GM18870 (cell line): ENCODE results near the gene SLC17A4.
"Not testable (repeated sequence)": the region's sequence is repeated elsewhere in the genome, so short reads cannot be mapped to it uniquely, and the experiment has no call there.

Source experiments
- ATAC-seq: cut with Tn5 transposase; IDR thresholded peaks from one replicate; pipeline ENCODE4 v1.9.1; 2021; ENCODE audit warnings: moderate library complexity; ENCODE audit not compliant: unreplicated experiment

The SLC17A4 gene

GRCh38 chr6:25748601-25749517, 5.7 kb upstream of the SLC17A4 start:
- not testable (repeated sequence) for ATAC-seq

- no peak for ATAC-seq
Measured at GRCh38 chr6:25749837-25750236, 4.7 kb upstream of the SLC17A4 start.

GRCh38 chr6:25750906-25751305, 3.6 kb upstream of the SLC17A4 start:
- no peak for ATAC-seq

DNA sequence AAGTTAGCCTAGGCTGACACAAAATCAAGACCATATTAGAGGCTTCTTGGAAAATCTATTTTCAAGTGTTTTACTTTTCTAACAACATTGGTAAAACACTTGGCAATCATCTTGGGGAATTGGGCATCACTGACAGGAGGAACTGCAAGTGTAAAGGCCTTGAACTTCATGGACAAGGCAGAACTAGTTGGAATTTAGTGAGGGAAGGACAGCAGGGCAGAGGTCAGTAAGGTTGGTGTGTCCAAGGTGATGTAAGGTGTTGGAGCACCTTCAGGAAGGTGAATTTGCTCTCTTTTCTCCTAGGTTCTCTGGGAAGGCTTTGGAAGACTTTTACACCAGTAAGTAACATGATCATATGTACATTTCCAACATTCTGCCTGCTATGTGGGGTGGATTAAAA, 1.5 kb upstream of the SLC17A4 start:
- ATAC-seq: no peak

DNA sequence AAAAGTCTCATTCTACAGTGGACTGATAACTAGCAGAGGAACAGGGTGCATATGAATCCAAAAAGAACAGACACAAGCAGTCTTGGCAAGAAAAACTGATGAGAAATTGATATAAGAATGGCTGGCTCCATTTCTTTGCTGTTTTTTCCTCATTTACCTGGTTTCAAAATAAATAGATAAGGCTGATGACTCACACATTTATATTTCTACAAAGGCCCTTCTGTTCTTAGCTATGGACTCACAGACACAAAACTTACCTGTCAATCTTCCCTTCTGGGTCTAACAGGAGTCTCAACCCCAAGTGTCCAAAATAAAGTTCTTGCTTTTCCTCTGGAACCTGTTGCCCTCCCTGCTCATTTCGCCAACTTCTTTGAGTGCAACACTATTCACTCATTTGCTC, 941 bp downstream of the SLC17A4 start:
- no peak for ATAC-seq

- no peak for ATAC-seq
Measured at GRCh38 chr6:25756382-25757363, 2.1 kb downstream of the SLC17A4 start.

GRCh38 chr6:25757936-25758642, 3.5 kb downstream of the SLC17A4 start:
- no peak for ATAC-seq

- ATAC-seq: no peak
Measured at GRCh38 chr6:25764611-25765010, 10.1 kb downstream of the SLC17A4 start.

GRCh38 chr6:25768566-25768965, 14.0 kb downstream of the SLC17A4 start:
- no peak for ATAC-seq

GRCh38 chr6:25769983-25770382, 15.4 kb downstream of the SLC17A4 start:
- ATAC-seq: no peak

- ATAC-seq: no peak
Measured at GRCh38 chr6:25774120-25774715, 19.7 kb downstream of the SLC17A4 start.

DNA sequence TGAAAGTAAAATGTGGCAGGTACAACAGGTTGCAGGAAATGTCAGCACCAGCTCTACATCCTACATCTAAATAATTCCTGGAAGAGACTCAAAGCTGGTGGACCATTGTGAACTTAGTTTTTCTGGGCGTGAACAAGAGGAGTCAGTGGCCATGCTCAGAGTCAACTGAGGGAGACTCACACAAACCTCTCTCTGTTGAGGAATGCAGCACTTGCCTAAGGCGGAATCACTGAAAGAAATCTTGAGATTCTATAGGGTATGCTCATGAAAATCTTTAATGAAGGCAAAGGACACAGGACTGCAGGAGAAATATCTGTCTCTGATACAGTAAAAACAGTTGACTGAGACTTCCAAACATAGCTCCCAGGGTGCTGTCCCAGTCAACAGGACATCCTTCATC, 22.5 kb downstream of the SLC17A4 start:
- ATAC-seq: no peak

DNA sequence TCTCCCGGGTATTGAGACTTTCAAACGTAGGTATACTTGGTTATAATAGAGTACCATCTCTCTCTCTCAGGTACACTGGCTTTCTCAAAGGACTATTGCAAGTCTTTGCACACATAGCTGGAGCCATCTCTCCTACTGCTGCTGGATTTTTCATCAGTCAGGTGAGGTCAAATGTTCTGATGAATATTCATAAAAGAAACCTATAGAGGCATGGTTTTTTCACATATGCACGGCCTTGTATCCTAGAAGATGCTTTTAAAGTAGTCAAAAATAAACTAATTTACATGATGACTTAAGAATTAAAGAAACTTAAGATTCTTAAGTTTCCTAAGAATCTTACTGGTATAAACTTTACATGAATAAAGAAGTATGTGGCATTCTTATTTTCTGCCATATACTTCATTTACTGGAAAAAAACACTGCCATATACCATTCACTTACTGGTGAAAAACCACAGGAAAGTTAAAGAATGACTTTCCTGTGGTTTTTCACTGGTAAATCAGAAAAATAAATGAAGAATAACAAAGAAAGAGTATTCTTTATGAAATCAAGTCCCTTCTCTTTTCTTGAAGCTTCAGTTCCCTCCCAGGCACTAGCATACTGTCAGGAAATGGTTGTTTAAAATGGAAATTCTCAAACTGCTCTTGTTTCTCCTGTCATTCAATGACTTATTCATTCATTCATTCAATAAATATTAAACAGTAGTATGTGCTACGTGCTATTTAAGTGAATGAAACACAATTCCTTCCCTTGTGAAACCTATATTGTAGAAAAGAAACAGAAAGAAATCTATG, 23.5 kb downstream of the SLC17A4 start:
- ATAC-seq: no peak

- no peak for ATAC-seq
Measured at GRCh38 chr6:25781134-25781533, 26.6 kb downstream of the SLC17A4 start.

- ATAC-seq: no peak
Measured at GRCh38 chr6:25787428-25787827, 32.9 kb downstream of the SLC17A4 start.

- ATAC-seq: no peak
Measured at GRCh38 chr6:25788305-25788922, 33.9 kb downstream of the SLC17A4 start.

DNA sequence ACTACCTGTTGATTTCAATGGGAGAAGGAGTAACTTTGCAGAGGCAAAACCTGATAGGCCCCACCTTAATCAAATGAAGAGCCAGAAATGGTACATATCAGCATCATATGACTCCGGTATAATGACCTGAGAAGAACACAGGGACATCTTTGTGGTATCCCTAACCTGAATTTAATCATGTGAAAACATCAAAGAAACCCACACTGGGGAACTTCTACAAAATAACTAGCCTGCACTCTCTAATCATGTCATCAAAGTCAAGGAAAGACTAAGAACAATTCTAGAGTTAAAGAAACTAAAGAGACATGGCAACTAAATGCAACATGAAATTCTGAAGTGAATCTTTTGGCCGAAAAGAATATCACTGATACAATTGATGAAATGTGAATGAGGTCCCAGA, 34.9 kb downstream of the SLC17A4 start:
- ATAC-seq: no peak

- no peak for ATAC-seq
Measured at GRCh38 chr6:25792016-25792415, 37.5 kb downstream of the SLC17A4 start.

DNA sequence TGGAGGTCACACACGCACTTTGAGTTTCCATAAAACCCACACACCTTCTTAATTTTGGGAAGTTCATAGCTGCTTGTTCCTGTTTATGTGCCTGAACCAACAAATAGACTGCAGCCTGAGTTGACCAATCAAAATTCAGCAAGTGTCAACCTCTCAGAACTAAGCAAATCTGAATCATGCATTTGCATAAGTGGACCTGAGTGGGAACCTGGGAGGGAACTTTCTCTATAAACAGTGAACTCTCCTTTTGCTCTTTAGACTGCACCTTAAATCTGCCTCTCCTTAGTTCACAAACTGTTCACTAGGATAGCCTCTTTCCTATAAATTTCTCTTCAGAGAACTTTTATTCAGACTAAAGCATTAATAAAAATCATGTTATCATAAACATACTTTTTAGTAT, 39.4 kb downstream of the SLC17A4 start:
- no peak for ATAC-seq
